Activated CD8-positive, alpha-beta memory T cell treated with anti-CD3 and anti-CD28 coated beads, Interleukin-2, amount 50 U/mL, for 1 hour (primary cell): ENCODE results near the gene RPH3AL.

Source experiments
- DNase-seq: peaks from one replicate; pipeline ENCODE4 v3.0.0-alpha.2; 2020; ENCODE audit errors: extremely low read depth

Gene RPH3AL

GRCh38 chr17:353213-353837 lies 718 bp upstream of the RPH3AL start:
- DNase-seq: no peak

GRCh38 chr17:351875-352420 lies 659 bp downstream of the RPH3AL start:
- no peak for DNase-seq

- no peak for DNase-seq
Measured at GRCh38 chr17:351449-351738, 1.2 kb downstream of the RPH3AL start.

DNA sequence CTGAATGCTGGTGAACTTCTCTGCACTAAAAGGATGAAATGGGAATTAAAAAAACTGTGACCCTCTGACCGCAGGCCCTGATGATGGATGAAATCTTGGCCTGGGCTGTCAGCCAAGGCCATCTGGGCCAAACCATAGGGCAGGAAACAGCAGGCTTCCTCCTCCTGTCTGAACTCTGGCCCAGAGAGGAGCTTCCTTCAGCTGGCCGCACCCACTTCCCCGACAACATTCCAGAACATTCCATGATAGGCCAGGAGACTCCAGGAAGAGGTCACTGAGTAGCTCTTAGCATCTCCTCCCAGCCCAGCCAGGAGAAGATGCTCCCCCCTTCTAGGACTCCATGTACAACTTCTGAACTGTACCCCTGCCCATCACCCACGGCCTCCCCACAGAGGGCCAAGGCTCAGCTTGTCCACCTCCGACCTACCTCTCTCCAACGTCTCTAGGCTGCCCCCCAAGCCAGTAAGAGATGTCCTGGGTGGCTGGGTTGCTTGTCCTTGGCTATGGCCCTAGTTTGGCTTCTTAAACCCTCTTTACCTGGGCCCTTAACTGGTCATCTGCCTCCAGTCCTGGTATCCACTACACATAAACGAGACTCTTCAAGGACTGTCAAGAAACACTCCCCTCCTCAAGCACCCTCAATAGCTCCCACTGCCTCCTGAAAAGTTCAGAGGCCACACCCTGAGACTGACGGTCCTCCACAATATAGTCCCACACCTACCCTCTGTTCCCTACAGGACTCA lies 1.7 kb downstream of the RPH3AL start:
- no peak for DNase-seq

GRCh38 chr17:349666-350065 lies 2.9 kb downstream of the RPH3AL start:
- DNase-seq: no peak

DNA sequence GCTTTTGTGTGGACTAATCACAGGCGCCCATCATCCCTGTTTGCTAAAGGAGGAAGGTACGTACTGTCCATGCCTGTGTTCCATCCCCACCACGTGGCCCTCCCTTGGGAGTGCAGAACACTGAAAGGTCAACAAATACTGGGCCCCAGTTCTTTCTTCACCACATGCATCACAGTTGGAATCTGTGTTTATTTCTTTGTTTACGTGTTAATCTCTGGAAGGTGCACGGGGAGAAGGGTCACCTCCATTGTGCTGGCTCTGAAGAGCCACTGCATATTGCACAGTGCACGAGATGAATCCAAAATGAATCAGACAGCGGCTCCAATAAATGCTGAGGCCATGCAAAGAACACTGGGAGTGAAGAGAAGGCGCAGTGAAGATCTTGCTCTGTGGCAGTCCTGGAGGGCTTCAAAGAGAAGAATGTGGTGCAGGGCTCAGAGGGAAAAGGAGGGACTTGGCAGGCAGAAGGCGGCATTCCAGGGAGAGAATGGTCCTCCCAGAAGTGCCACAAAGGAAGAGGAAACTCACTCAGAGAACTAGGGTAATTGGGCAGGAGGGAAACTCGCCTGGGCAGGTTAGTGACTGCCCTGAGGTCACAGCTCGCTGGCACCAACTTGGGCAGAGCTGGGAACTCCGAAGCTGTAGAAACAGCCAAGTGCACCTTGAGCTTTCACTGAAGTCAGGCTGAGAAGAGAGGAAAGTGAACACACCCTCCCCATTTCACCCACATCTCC lies 3.7 kb downstream of the RPH3AL start:
- no peak for DNase-seq

GRCh38 chr17:348012-348411 lies 4.6 kb downstream of the RPH3AL start:
- DNase-seq: no peak

GRCh38 chr17:347309-347899 lies 5.2 kb downstream of the RPH3AL start:
- DNase-seq: no peak

GRCh38 chr17:345992-346785 lies 6.4 kb downstream of the RPH3AL start:
- no peak for DNase-seq

- DNase-seq: no peak
Measured at GRCh38 chr17:345261-345660, 7.3 kb downstream of the RPH3AL start.

GRCh38 chr17:343875-344752 lies 8.5 kb downstream of the RPH3AL start:
- no peak for DNase-seq

- no peak for DNase-seq
Measured at GRCh38 chr17:343211-343610, 9.4 kb downstream of the RPH3AL start.

DNA sequence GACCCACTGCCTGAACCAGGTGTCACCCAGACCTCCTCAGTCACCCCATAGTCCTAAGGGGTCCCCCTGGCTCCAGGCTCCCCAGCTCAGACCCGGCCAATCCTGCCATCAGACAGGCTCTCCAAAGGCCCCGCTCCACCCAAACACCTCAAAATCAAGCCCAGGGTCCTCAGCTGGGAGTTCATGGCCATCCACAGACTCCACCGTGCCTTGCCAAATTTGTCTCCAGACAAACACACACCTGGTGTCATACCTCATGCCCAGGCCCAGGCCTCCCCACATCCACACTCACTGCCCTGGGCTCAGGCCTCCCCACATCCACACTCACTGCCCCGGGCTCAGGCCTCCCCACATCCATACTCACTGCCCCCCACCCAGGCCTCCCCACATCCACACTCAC lies 12.5 kb downstream of the RPH3AL start:
- DNase-seq: no peak

GRCh38 chr17:339193-340061 lies 13.2 kb downstream of the RPH3AL start:
- DNase-seq: no peak

- no peak for DNase-seq
Measured at GRCh38 chr17:338442-339192, 14.0 kb downstream of the RPH3AL start.

DNA sequence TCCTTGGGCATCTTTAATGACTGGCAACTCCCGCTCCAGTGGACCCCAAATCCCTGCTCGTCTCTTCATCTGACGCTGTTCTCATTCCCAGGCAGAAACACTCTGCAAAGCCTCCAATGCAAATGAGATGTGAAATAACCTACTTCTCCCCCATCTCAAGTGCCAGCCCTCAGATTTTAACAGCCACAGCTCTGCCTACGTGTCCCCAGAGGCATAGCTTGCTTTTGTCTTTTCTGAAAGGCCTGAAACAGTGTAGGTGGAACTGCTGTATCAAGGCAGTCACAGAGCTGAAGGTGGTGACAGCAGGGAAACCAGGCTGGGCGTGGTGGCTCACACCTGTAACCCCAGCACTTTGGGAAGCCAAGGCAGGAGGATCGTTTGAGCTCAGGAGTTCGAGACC lies 14.7 kb downstream of the RPH3AL start:
- DNase-seq: no peak

DNA sequence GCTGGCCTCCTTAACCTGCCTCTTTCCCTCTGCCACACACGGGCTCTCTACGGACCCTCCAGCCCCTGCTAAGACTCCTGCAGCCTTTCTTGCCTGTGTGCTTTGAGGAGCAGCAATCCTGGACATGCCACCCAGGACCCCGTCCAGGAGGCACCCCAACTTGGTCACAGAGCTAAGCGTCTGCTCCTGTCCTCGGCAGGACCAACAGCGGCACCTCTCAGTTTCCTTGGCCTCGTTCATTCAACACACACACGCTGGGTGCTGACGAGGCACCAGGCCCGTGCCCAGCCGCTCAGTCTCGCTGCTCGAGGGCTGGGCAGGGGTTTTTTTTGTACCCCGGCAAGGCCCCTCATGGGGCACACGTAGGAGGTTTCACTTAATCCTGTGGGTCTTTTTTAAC lies 15.2 kb downstream of the RPH3AL start:
- no peak for DNase-seq

- no peak for DNase-seq
Measured at GRCh38 chr17:337022-337420, 15.6 kb downstream of the RPH3AL start.
